GM10266 (cell line): ENCODE data around the gene CLDN18.

ENCODE experiments used
- DNase-seq: peaks from one replicate; pipeline ENCODE4 v3.0.0; 2012; ENCODE audit errors: extremely low spot score
- CTCF ChIP-seq: IDR thresholded peaks from 2 replicates; pipeline ENCODE4 v1.5.1; 2012; ENCODE audit warnings: mild to moderate bottlenecking, low read depth; ENCODE audit not compliant: control insufficient read depth, insufficient read depth; ENCODE audit errors: missing control alignments

Gene CLDN18

GRCh38 chr3:138023754-138024153 lies 13.8 kb downstream of the CLDN18 start:
- TF ChIP-seq CTCF, result no peak
- no peak for DNase-seq

- TF ChIP-seq CTCF, result no peak
- no peak for DNase-seq
These were observed 15.6 kb downstream of the CLDN18 start for GRCh38 chr3:138025553-138025952.

- no peak for TF ChIP-seq CTCF
- no peak for DNase-seq
These were observed 17.9 kb downstream of the CLDN18 start for GRCh38 chr3:138027821-138028220.

- DNase-seq, result no peak
- no peak for TF ChIP-seq CTCF
These were observed 20.8 kb downstream of the CLDN18 start for GRCh38 chr3:138030734-138031280.

- DNase-seq, result no peak
- TF ChIP-seq CTCF, result no peak
These were observed 21.6 kb downstream of the CLDN18 start for GRCh38 chr3:138031536-138031935.

GRCh38 chr3:138032567-138032966 lies 22.6 kb downstream of the CLDN18 start:
- DNase-seq, result no peak
- TF ChIP-seq CTCF, result no peak

- no peak for DNase-seq
- no peak for TF ChIP-seq CTCF
These were observed 23.3 kb downstream of the CLDN18 start for GRCh38 chr3:138033202-138033691.
